HUES6 (cell line): ENCODE measurements around the gene FBXO21.
"Not testable (repeated sequence)": the region's sequence is repeated elsewhere in the genome, so short reads cannot be mapped to it uniquely, and the experiment has no call there.

Source experiments
- H3K27ac ChIP-seq: 2 replicates; pipeline ENCODE4 v1.7.0; 2013; ENCODE audit warnings: low read depth, mild to moderate bottlenecking, low read length, inconsistent platforms
- H3K27me3 ChIP-seq: 2 replicates; pipeline ENCODE4 v1.6.1; 2013; ENCODE audit warnings: low read length; ENCODE audit not compliant: control insufficient read depth, insufficient read depth
- H3K36me3 ChIP-seq: 2 replicates; pipeline ENCODE4 v1.6.1; 2013; ENCODE audit warnings: low read length; ENCODE audit not compliant: control insufficient read depth, insufficient read depth
- H3K4me1 ChIP-seq: 2 replicates; pipeline ENCODE4 v1.6.1; 2013; ENCODE audit warnings: low read length; ENCODE audit not compliant: control insufficient read depth, insufficient read depth
- H3K4me3 ChIP-seq: 2 replicates; pipeline ENCODE4 v1.5.1; 2013; ENCODE audit warnings: low read depth, low read length
- H3K9ac ChIP-seq: one replicate; pipeline ENCODE4 v1.6.1; 2013; ENCODE audit warnings: mild to moderate bottlenecking, low read length
- H3K9me3 ChIP-seq: 2 replicates; pipeline ENCODE4 v1.6.1; 2013; ENCODE audit warnings: low read depth, low read length; ENCODE audit not compliant: control insufficient read depth, insufficient read depth

Gene FBXO21

DNA sequence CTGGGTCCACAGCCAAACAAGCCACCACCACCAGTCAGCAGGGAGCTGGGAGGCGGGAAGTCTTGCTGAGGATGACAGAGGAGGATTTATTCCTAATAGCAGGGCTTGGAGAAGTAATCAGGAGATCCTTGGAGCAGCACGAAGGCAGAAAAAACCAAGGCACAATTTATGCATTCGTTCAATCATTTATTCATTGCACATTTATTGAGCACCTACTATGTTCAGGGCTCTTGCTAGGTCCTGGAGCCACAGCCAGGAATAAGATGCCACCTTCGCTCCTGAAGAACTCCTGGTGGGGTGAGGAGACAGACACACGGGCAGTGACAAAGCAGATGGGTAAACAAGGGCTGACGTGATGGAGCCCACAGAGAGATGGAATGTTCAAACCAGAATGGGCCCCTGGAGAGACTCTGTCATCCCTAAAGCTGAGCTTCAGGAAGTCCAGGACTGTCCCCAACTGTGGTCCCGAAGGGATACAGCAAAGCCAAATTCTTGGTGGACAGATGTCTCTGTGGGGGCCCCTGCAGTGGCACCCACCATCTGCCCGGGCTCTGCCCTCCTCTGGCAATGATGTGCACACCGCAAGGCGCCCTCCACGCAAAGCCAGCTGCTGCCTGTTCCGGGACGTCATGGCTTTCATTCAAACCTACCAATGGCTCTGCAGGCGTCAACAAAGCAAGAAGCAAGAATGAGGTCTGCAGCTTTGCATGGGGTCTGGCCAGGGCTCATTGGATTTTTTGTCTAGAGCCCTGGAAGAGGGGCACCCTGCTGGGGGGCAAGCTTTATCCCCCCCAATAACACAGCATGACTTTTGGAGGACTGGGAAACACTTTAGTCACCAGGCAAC is 88.1 kb downstream of the FBXO21 start:
- H3K27me3 ChIP-seq, result peaks cover 55% of the 10 kb centered on the region

DNA sequence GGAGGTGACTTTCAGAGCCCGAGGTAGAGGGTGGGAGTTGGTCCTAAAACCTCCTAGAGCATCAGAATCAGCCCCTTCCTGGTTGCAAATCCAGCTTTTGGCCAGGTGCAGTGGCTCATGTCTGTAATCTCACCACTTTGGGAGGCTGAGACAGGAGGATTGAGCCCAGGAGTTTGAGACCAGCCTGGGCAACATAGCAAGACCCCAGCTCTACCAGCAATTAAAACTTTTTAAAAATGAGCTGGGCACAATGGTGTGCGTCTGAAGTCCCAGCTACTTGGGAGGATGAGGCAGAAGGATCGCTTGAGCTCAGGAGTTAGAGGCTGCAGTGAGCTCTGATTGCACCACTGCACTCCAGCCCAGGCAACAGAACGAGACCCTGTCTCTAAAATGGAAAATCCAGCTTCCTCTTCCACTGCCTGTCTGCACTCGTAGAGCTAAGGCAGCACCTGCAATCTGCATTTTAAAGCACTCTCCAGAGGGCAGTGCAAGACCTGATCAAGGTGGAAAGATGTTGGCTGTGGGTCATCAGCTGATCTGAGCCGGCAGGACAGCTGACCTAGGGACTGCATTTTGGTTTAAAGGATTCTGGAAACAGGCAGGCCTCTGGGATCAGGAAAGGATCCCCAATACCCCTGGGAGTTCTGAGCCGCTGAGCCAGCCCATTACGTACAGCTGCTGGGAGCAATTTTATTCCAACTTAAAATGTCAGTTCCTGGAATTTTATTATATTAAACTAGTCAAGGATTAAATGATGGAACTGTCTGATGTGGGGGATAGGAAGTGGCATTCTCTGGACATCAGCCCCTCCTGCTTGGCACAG is 89.2 kb downstream of the FBXO21 start:
- Histone ChIP-seq H3K27me3 (peaks cover 66% of the 10 kb centered on the region), H3K27ac (no peak overlapping the region), H3K9me3 (no peaks in the 10 kb centered on the region), H3K4me3 (no peak overlapping the region), H3K9ac (no peak overlapping the region), H3K4me1 (peaks cover 4% of the 10 kb centered on the region; the same call in 1 of the 2 replicates), H3K36me3 (no peaks in the 10 kb centered on the region)

More for the DNA sequence above, 88.1 kb downstream of the FBXO21 start:
- no peak overlapping the region for H3K9ac ChIP-seq
- H3K27ac ChIP-seq, result no peak overlapping the region
- H3K9me3 ChIP-seq, result no peaks in the 10 kb centered on the region
- no peak overlapping the region for H3K4me3 ChIP-seq
- H3K36me3 ChIP-seq, result no peaks in the 10 kb centered on the region
- H3K4me1 ChIP-seq, result peaks cover 4% of the 10 kb centered on the region; the same call in 1 of the 2 replicates

DNA sequence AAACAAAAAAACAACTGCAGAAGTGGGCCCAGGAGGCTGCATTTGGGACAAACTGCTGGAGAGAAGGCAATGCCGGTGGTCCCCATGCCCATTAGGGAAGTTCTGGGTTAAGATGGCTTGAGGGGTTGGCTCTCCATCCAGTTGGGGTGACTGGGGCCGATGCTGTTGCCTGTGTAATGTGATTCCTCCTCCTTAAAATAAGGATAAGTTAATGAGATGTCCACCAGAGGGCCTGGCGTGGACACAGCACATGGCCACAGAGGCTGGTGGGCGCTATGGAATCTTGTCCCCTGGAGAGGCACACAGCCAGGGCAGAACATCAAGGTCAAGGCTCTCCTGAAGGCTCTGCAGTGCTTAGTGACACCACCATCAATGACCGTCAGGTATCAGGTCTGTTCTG is 90.0 kb downstream of the FBXO21 start:
- Histone ChIP-seq H3K27ac (no peak overlapping the region), H3K36me3 (no peaks in the 10 kb centered on the region), H3K9me3 (no peaks in the 10 kb centered on the region), H3K4me1 (peaks cover 4% of the 10 kb centered on the region; the same call in 1 of the 2 replicates), H3K4me3 (no peak overlapping the region), H3K9ac (no peak overlapping the region), H3K27me3 (peaks cover 73% of the 10 kb centered on the region)

DNA sequence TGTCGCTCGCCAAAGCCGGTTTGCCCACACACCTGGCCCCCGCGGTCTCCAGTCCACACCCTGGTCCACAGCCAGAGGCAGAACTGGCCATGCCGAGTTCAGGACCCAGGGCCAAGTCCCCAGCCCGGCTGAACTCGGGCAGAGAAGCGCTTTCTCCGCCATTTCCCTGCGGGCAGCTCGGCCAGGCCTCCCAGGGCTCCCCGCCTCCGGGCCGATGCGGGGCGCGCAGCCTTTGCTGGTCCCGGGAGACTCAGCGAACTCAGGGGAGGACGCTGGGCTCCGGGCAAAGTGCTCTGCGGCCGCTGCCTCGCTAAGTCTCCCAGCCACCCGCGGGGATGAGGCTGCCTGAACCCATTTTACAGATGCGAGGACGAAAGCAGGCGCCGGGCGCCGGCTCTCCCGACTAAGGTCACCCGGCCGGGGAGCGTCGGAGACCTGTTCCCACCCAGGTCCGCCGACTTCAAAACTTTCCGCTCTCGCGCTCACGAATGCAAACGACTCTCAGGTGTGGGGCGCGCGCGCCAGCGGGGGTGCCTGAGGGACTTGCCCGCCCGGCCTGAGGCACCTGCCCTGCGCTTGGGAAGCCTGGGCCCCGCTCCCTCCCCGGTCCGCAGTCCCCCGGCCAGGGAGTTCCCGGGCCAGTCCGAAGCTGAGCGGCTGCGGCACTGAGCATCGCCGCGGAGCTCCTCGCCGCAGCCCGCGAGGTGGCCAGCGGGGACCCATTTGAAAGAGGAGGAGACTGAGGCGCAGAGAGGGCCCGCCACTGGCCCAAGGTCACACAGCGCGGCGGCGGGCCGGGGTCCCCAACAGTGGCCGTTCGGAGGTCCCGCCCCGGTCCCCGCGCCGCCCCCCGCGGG is 91.7 kb downstream of the FBXO21 start:
- Histone ChIP-seq H3K4me3 (peak overlapping the region; percentile 67), H3K4me1 (peaks cover 4% of the 10 kb centered on the region; the same call in 1 of the 2 replicates), H3K27ac (no peak overlapping the region), H3K9me3 (no peaks in the 10 kb centered on the region), H3K36me3 (no peaks in the 10 kb centered on the region), H3K9ac (no peak overlapping the region), H3K27me3 (peaks cover 74% of the 10 kb centered on the region)

DNA sequence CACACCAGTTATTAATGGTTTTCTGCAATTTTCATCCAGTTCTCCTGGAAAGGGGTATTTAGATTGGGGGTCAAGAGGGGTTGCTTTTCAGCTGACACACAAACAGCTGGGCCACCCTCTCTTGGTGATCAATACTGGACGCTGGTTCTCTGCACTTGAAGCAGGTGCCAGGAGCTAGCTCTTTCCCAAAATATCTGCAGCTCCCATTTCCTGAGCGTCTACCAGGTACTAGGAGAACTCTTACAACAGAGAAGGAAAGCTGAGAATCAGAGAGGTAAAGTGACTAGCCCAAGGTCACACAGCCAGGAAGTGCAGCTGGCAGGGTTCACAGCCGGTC is 92.3 kb downstream of the FBXO21 start:
- no peak overlapping the region for H3K9ac ChIP-seq
- H3K9me3 ChIP-seq, result no peaks in the 10 kb centered on the region
- no peaks in the 10 kb centered on the region for H3K36me3 ChIP-seq
- H3K4me1 ChIP-seq, result peaks cover 4% of the 10 kb centered on the region; the same call in 1 of the 2 replicates
- H3K27ac ChIP-seq, result no peak overlapping the region
- peaks cover 74% of the 10 kb centered on the region for H3K27me3 ChIP-seq
- H3K4me3 ChIP-seq, result peak overlapping the region; percentile 67

DNA sequence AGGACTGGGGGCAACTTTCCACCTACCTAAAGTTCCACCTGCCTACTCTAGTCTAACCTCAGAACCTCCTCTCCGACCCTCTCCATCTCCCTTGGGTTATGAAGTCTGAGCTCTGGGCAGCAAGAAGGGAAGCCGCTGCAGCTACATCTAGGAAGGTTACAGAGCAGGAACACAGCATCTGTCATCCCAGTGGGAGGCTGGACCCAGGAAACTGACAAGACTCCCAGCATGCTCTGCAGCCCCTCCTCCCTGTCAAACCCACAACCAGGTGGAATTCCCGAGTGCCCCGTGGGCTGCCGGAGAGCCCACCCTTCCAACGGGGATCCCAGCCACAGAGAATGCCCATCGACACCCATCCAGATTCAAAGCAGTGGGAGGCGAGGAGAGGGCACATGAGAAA is 93.1 kb downstream of the FBXO21 start:
- Histone ChIP-seq H3K36me3 (no peaks in the 10 kb centered on the region), H3K27me3 (peaks cover 67% of the 10 kb centered on the region), H3K4me3 (no peak overlapping the region), H3K4me1 (peaks cover 4% of the 10 kb centered on the region; the same call in 1 of the 2 replicates), H3K27ac (no peak overlapping the region), H3K9ac (no peak overlapping the region), H3K9me3 (no peaks in the 10 kb centered on the region)

DNA sequence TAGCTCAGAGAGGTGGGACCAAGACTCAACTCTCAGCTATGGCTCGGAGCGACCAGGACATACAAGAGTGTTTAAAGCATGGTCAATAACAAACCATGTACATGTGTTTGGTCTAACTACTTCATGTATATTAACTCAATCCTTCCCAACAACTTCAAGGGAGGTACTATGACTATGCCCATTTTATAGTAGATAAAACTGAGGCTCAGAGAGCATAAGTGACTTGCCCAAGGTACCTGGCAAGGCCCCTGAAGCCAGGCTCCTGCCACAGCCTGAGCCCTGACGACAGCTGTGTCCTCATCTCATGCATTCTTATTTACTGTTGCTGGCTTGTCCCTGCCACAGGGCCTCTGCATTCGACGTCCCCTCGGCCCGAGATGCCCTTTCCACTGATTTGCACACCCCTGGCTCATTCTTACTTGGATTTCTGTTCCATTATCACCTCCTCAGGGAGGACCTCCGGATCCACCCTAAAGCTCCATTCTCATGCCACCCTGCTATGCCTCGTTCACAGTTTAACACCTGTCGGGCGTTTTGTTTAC is 93.7 kb downstream of the FBXO21 start:
- H3K27ac ChIP-seq, result no peak overlapping the region
- H3K4me1 ChIP-seq, result peaks cover 4% of the 10 kb centered on the region; the same call in 1 of the 2 replicates
- no peak overlapping the region for H3K4me3 ChIP-seq
- peaks cover 61% of the 10 kb centered on the region for H3K27me3 ChIP-seq
- no peaks in the 10 kb centered on the region for H3K36me3 ChIP-seq
- no peaks in the 10 kb centered on the region for H3K9me3 ChIP-seq
- H3K9ac ChIP-seq, result no peak overlapping the region

DNA sequence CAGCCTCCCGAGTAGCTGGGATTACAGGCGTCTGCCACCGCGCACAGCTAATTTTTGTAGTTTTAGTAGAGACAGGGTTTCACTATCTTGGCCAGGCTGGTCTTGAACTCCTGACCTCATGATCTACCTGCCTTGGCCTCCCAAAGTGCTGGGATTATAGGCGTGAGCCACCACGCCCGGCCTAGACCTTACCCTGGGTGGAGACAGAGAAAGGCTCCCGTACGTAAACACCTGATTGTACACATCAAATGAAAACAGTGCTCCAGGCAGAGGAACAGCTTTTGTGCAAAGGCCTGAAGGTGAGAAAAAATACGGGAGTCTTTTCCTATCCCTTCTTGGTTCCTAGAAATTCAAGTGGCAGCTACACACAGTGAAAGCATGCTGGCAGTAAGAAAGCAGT is 95.1 kb downstream of the FBXO21 start:
- H3K9me3 ChIP-seq, H3K4me1 ChIP-seq, H3K4me3 ChIP-seq, H3K27ac ChIP-seq, H3K36me3 ChIP-seq, H3K9ac ChIP-seq: not testable (repeated sequence)
- peaks cover 48% of the 10 kb centered on the region for H3K27me3 ChIP-seq

DNA sequence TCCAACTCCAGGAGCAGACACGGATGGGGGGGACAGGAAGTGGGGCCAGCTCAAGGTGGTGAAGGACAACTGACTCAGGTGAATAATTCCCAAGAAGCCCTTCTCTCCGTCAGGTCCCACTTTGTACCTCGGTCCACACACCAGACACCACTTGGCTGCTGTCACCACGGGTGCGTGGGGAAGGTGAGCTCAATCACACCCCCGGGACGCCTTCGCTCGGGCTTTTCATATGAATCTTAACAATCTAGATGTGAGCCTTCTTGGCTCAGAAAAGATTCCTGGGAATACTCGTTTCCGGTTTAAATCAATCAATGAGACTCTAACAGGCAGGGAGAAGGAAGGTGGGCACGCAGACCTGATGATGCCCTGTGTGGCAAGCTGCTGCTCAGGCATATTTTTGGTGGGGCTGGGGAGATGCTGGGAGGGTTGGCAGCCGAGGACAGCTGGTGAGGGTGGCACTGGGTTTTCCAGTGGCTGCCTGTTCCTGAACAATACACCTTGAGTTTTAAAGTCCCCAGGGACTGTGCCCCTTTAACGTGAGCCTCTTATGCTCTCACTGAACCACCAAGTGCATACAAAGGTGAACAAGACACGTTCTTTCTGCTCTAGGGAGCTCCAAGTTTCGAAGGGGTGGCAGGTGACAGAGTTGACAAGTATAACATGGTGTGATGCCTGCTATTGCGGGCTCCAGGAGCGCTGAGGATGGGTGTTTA is 96.2 kb downstream of the FBXO21 start:
- Histone ChIP-seq H3K27me3 (peaks cover 38% of the 10 kb centered on the region), H3K9me3 (peaks cover 2% of the 10 kb centered on the region; the same call in 1 of the 2 replicates), H3K27ac (no peak overlapping the region), H3K4me1 (no peaks in the 10 kb centered on the region), H3K9ac (no peak overlapping the region), H3K36me3 (no peaks in the 10 kb centered on the region), H3K4me3 (no peak overlapping the region)

DNA sequence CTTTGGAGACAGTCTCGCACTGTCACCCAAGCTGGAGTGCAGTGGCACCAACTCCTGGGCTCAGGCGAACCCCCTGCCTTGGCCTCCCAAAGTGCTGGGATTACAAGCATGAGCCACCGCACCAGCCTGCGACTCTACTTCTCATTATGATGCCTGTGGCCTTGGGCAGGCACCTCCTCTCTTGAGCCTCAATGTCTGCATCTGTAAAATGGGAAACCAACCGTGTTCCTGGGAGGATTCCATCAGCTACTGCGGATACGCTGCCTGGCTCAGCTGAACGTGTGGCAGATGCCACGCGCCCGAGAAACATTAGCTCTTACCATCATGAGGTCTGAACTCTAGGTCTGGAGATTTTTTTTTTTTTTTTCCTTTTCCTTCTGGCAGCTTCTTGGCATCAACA is 96.8 kb downstream of the FBXO21 start:
- Histone ChIP-seq H3K9ac (no peak overlapping the region), H3K27me3 (peaks cover 32% of the 10 kb centered on the region), H3K36me3 (no peaks in the 10 kb centered on the region), H3K4me1 (no peaks in the 10 kb centered on the region), H3K9me3 (peaks cover 2% of the 10 kb centered on the region; the same call in 1 of the 2 replicates), H3K4me3 (no peak overlapping the region), H3K27ac (no peak overlapping the region)
